NCI-H510A treated with DMSO at 0.1 percent for 48 hours (cell line): ENCODE data around the gene BMPR2.
"Not testable (repeated sequence)": the region's sequence is repeated elsewhere in the genome, so short reads cannot be mapped to it uniquely, and the experiment has no call there.

Experiments
- DNase-seq: peaks from one replicate; lab custom pipeline; 2025; lab: John Stamatoyannopoulos, UW

BMPR2 gene

DNA sequence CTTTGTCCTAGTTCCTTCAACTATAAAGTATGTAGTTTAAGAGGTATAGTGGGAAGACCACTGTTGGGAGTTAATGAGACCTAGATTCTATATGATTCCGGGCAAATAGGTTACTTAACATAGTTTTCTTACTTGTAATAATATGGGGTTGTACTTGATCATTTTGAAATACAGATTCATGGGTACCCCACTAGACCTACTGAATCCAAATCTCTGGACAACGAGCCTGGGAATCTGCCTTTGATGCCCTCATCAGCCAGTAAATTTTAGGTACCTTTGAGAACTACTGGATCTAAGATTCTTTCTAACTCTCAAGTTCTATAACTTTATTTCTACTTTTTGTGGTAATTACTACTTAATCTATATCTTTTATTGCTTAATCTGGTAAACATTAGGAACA lies 6.6 kb downstream of the BMPR2 start:
- no peak for DNase-seq

DNA sequence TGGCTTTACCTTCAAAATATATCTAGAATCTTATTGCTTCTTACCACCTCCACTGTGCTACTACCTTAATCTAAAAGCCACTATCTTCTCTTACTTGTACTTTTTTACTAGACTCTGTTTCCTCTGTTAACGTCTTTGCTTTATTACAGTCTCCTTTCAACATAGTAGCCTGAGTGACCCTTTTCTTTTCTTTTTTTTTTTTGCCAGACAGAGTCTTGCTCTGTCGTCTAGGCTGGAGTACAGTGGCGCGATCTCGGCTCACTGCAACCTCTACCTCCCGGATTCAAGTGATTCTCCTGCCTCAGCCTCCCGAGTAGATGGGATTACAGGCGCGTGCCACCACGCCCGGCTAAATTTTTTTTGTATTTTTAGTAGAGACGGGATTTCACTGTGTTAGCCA lies 10.4 kb downstream of the BMPR2 start:
- not testable (repeated sequence) for DNase-seq

DNA sequence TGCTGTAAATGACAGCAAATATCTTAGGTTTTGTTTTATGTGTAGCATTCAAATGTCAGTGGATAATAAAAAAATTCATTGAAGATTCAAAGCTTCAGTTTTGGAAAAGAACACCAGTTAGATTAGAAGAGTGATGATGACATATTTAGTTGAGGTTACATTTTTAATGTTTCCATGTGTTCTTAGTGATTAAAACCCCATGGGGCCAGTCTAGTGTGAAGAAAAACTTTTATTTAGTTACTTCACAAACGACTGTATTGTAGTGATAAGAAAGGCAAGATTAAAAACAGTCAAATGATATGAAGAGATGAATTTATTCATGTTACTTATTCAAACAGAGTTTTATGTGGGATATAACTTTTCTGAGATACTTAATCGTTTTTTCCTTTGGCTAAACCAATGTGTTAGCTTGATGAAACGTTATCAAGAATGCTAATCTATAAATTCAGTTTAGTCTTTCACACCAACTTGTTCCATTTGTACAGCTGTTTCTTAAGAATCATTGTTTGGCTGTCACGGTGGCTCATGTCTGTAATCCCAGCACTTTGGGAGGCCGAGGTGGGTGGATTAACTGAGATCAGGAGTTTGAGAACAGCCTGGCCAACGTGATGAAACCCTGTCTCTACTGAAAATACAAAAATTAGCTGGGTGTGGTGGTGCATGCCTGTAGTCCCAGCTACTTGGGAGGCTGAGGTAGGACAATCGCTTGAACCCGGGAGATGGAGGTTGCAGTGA lies 11.6 kb downstream of the BMPR2 start:
- no peak for DNase-seq

DNA sequence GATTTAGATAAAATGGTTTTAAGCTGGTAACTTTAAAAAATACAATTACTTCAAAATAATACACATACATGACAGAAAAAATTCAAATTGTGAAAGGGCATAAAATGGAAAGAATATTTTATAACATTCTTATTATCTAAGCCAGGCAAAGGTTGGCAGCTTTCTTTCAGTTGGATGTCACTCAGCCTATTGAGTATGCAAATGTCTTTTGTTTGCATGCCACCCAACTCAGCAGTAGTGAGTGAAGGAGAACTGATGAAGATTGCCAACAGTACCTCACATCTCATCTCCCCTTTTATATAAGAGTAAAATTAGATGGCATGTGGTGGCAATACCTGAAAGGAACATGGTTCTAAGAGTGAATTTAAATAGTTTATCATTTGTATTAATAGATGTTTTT lies 24.8 kb downstream of the BMPR2 start:
- DNase-seq, result no peak

DNA sequence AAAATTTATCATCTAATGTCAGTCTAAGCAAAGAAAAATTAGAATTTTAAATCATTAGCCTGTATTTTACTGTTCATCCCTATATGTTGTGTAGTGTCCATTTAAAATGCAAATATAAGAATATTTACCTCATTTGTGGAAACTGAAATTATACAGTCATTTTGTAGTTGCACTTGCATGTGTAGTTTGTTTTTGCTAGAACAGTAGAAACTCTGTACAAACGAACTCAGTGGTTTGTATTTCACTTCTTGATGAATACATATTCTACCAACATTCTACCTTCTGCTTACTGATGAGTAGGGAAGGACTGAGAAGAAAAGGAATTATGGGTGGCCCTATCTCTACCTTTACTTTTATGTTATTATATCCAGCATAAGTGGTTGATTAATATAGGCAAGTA lies 29.7 kb downstream of the BMPR2 start:
- DNase-seq, result no peak

DNA sequence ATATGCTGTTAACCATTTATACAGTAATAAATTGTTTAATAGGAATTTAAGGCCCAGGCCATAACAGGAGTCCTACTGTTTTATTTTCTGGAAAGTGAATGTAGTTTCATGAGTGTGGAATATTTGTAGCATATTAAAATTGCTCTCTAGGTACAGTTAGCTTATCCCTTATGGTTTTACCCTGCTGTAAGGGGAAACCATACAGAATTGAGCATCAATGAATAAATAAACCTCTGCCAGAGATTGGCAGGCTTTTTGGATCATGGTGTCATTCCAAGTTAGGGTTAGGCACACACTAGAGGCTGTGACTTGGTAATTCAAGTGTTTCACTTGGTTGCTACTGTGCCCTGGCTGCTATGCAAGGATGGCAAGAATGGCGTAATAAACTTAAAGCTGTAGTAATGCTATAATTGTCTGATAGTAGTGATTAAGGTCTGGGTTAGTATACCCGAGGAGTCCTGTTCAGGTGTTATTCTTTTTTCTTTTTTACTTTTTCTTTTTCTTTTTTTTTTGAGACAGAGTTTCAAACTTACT lies 30.4 kb downstream of the BMPR2 start:
- no peak for DNase-seq

DNA sequence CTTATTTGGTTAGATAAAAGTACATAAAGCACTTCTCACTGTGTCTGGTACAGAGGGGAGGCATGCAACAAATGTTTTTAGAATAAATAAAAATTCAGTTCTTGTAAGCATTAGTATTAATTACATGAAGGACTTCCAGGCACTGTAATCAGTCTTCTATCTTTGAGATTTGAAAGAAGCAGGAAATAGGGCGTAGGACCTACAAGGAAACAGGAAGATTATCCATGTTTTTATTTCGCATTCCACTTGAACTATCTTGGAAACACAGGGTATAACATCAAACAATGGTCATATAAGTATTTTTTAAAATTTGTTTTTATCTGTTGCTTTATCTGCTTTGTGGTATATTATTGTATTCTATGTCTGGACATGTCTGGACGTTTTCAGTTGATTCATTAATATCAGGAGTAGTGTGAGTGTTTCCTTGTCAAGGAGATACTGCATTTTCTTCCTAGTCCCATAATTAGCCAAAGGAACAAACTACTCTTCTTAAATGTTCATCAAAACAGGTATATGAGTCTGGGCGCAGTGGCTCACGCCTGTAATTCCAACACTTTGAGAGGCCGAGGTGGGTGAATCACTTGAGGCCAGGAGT lies 32.5 kb downstream of the BMPR2 start:
- no peak for DNase-seq

DNA sequence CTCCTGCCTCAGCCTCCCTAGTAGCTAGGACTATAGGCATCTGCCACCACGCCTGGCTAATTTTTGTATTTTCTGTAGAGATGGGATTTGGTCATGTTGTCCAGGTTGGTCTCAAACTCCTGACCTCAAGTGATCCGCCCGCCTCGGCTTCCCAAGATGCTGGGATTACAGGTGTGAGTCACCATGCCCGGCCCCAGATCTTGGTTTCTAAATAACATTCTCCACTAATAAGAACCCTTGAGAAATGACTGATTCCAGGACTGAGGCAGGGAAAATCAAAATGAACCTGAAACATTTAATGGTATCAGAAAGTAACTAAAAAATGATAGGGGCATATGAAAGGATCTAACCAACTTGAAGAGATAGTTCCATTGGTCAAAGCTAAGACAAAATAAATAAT lies 34.0 kb downstream of the BMPR2 start:
- no peak for DNase-seq

DNA sequence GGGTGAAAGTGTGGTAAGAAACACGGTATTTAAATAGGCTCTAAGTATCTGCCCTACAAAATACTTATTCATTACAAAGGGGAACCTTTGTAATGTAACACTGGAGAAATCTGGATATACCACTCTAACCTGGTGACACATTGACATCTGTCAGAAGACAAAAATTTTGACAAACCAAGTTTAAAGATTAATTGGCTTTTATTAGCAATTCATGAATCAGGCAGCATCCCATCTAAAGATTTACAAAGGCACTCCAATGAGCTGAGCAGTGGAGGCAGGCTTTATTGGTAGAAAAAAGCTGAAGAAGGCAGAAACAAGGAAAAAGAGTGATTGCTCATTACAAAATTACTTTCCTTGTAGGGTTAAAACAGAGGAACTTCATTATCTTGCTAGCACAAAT lies 35.0 kb downstream of the BMPR2 start:
- no peak for DNase-seq

DNA sequence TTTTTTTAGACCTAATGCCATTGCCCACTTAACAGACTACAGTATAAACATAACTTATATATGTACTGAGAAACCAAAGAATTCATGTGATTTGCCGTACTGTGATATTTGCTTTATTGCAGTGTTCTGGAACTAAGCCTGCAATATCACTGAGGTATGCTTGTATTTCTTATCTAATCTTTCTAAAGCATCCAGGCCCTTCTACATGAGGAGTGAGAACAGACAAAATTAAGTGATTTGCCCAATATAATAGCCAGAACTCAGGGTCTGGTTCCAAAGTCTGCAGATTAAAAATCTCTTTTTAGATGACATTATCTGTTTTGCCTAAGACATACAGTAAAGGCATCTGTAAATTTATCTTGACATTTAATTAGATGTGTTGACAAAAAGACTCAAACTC lies 41.9 kb downstream of the BMPR2 start:
- no peak for DNase-seq

DNA sequence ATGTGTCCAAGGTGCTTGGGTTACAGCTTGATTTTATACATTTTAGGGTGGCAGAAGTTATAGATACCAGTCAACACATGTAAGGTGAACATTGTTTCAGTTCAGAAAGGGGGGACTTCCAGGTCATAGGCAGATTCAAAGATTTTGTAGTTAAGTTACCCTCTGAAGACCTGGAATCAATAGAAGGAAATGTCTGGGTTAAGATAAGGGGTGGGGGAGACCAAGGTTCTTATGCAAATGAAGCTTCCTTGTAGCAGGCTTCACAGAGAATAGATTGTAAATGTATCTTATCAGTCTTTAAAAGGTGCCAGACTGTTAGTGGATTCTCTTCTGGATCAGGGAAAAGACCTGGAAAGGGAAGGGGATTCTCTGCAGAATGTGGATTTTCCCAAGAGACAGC lies 42.4 kb downstream of the BMPR2 start:
- DNase-seq, result no peak

DNA sequence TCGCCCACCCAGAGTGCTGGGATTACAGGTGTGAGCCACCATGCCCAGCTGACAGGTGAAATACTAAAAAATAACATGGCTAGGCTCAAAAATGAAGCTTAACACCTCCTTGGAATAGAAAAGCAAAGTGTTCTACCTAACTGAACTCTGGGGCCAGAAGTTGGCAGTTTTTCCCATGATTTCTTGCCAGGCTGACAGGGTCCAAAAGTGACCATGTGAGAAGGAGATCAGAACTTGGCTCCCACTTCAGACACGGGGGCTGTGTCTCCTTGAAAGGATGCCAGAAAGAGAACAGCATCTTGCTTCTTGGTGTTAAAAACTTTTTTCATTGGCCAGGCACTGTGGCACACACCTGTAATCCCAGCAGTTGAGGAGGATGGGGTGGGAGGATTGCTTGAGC lies 47.0 kb downstream of the BMPR2 start:
- DNase-seq, result no peak

DNA sequence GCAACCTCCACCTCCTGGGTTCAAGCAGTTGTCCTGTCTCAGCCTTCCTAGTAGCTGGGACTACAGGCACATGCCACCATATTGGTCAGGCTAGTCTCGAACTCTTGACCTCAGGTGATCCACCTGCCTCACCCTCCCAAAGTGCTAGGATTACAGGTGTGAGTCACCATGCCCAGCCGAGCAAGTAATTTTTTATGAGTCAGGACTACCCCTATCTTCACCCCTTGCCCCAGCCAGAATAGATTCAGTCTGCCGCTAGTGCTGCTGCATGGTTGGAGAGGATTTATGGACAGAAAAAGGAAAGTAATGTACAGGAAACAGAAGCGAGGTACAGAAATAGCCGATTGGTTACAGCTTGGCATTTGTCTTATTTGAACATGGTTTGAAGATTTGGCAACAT lies 48.9 kb downstream of the BMPR2 start:
- no peak for DNase-seq

DNA sequence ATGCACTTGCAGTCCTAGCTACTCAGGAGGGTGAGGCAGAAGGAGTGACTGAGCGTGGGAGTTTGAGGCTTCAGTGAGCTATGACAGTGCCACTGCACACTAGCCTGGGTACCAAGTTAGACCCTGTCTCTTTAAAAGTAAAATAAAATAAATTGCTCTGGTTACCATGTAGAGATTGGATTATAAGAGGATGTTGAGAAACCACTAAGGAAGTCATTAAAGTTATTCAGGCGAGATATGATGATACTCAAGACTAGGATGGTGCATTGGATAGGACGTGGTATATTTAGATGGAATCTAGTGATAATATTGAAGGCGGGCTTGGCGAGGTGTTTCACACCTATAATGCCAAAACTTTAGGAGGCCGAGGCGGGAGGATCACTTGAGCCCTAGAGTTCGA lies 50.6 kb downstream of the BMPR2 start:
- no peak for DNase-seq

DNA sequence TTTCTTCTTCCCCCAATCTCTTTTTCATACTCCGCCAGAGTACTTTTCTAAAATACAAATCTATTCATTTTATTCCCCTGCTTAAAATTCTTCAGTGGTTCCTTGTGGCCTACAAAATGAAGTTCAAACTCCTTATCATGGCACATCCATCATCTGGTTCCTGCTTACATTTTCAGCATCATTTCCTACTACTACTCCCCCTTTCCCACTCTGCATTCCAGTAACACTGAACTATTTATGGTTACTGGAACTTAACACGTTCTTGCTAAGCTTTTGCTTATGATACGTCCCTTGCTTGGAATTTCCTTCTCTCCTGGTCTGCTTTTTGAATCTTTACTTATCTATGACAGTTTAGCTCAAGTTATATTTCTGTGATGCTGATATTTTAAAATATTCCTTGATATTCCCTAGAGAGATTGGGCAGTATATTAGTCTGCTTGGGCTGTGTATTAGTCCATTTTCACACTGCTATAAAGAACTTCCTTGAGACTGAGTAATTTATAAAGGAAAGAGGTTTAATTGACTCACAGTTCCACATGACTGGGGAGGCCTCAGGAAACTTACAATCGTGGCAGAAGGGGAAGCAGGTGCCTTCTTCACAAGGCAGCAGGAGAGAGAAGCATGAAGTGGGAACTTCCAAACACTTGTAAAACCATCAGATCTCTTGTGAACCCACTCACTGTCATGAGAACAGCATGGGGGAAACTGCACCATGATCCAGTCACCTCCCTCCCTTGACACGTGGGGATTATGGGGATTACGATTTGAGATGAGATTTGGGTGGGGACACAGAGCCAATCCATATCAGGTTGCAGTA lies 53.2 kb downstream of the BMPR2 start:
- DNase-seq, result no peak

DNA sequence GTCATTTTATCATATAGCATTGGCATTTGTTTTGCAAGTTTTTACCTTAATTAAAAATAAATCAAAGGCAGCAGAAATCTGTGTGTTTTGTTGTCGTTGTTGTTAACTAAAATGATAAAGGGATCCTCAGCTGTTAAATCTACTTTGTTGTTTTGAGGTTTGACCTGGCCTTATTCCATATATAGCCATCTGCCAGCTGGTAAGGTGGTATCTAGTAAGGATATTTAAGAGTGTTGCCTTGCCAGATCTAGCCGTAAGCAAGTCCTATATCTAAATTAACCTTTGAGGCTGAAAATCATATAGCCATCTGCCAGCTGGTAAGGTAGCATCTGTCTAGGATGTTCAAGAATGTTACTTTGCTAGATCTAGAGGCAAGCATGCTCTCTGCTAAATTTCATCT lies 56.6 kb downstream of the BMPR2 start:
- no peak for DNase-seq

DNA sequence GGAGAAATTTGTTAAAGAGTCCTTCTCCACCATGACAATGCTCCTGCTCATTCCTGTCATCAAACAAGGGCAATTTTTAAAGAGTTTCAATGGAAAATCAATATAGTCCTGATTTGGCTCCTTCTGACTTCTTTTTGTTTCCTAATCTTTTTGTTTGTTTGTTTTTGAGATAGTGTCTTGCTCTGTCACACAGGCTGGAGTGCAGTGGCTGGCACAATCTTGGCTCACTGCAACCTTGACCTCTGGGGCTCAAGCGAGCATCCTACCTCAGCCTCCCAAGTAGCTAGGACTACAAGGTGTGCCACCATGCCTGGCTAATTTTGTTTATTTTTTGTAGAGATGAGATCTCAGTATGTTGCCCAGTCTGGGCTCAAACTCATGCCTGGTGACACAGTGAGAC lies 58.3 kb downstream of the BMPR2 start:
- DNase-seq, result no peak

DNA sequence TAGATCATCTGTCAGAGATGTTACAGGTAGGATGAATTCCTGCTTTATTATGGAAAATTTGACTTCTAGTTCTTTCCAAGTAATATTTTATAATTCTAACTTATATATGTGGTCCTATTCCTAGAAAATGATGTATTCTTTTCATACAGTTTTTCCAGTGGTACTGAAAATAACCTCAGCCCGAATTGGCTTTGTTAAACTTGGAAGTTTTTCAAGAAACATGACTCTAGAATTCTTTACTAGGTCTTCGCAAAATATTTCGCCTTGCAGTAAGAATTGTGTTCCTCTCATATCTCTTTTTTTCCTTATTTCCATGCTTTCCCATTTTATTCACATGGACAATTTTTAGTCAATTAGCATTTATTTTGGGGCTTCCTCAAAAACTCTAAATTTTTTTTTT lies 60.5 kb downstream of the BMPR2 start:
- no peak for DNase-seq

DNA sequence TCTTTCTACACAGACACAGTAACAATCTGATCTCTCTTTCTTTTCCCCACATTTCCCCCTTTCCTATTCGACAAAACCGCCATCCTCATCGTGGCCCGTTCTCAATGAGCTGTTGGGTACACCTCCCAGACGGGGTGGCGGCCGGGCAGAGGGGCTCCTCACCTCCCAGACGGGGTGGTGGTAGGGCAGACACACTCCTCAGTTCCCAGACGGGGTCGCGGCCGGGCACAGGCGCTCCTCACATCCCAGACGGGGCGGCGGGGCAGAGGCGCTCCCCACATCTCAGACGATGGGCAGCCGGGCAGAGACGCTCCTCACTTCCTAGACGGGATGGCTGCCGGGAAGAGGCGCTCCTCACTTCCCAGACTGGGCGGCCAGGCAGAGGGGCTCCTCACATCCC lies 64.0 kb downstream of the BMPR2 start:
- DNase-seq, result not testable (repeated sequence)

DNA sequence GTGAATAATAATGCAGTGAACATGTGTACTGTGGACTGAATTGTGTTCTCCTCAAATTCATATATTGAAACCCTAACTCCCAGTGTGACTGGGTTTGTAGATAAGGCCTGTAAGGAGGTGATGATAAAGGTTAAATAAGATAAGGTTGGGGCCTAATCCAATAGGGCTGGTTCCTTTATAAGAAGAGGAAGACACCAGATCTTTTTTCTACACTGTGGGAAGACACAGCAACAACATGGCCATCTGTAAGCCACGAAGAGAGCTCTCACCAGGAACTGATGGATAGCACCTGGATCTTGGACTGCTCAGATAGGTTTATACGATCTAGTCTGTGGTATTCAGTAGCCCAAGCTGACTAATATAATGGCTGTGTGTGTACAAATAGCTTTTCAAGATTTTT lies 66.8 kb downstream of the BMPR2 start:
- no peak for DNase-seq

DNA sequence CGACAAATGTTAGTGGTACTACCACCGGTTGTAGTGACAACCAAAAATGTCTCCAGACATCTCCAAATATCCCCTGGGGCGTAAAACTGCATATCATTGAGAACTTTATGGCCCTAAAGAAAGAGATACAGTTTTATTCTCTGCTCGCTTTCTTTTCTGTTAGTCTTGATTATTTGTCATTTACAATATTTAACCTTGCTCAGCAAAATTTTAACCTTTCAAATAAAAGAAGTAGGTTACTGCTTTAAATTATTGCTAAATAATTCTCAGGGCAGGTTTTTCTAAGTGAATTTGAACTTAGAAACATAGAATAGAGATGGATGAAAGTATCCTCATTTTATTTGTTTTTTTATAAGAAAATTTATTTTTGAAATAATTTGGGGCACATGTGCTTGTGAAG lies 67.9 kb downstream of the BMPR2 start:
- no peak for DNase-seq

DNA sequence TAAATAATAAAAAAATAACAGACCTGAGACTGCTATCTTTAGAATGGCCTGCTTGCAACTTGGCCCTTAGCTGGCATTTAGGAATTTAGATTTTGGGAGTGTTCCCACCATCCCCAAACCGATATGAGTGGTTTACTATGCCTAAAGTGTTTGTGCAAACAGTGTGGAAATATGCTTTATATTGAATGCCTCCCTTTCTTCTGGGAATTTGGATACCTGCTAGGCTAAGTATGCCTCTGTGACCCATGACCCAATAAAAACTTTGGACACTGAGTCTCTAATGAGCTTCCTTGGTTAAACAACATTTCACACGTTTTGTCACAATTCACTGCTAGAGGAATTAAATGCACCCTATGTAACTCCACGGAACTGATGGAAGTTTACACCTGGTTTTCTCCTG lies 73.2 kb downstream of the BMPR2 start:
- DNase-seq, result no peak

DNA sequence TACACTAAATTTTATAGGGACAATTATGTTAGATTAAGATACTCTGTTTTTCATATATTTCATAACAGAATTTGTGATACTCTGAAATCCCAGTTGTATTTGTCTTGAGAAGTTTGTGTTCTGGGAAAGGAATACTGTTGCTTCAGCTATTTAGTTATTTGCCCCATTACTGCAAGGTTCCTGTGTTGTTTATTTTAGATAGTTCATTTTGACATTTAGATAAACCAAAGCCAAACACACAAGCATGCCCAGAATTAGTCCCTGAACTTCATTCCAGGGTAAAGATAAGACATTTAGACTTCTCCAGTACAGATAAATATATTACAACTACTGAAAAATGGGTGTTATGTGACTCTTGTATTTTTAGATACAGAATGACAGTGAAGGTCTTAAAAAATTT lies 74.7 kb downstream of the BMPR2 start:
- DNase-seq, result no peak
